ENCODE results near the gene ZNF407. TPM values are rescaled to one million over a fixed set of nuclear protein-coding genes. Genes with fewer than 3 reads are reported as not detected.

The ZNF407 gene
- total RNA-seq, 1 donor from 2014 or later: 18.3 TPM

- H3K27me3 Mint-ChIP-seq (ENCODE audit: low read depth): no peaks in the 10 kb centered on the region
- intact Hi-C loops (cut with micrococcal nuclease): no loop called here
These were observed 516.6 kb downstream of the ZNF407 start for GRCh38 chr18:75114231-75114764.

More at GRCh38 chr18:75114231-75114764, 516.6 kb downstream of the ZNF407 start:
- no peak for DNase-seq (ENCODE audit: low spot score)
- no peaks in the 10 kb centered on the region for H3K4me1 Mint-ChIP-seq (ENCODE audit: low read depth)
- H3K27ac Mint-ChIP-seq: no peak overlapping the region
- H3K9me3 Mint-ChIP-seq: no peaks in the 10 kb centered on the region
- no peak overlapping the region for H3K4me3 Mint-ChIP-seq (ENCODE audit: low read depth)
- no peaks in the 10 kb centered on the region for H3K36me3 Mint-ChIP-seq (ENCODE audit: low read depth)

Other genes starting within 250 kb of the ZNF407 start
- not detected in 2 replicates for gene DIPK1C, start 140.6 kb upstream of the ZNF407 start, total RNA-seq
- gene CNDP2, start 101.5 kb upstream of the ZNF407 start, total RNA-seq: 158 and 166 TPM in 2 replicates
- gene CNDP1, start 63.4 kb upstream of the ZNF407 start, total RNA-seq: 0.09 TPM in 2 replicates

All from activated T-helper 2 cell treated with anti-CD3 and anti-CD28 coated beads, Interferon-gamma antibody, Interleukin-2, Interleukin-4, amounts not matched to agents 10 μg/mL and 5 μg/mL and 100 μg/mL, durations not matched to agents 14 hours and 24 hours and 36 hours (primary cell).